ENCODE measurements around the gene PICALM.
"Not testable (repeated sequence)": the region's sequence is repeated elsewhere in the genome, so short reads cannot be mapped to it uniquely, and the experiment has no call there.

Gene PICALM, protein sequence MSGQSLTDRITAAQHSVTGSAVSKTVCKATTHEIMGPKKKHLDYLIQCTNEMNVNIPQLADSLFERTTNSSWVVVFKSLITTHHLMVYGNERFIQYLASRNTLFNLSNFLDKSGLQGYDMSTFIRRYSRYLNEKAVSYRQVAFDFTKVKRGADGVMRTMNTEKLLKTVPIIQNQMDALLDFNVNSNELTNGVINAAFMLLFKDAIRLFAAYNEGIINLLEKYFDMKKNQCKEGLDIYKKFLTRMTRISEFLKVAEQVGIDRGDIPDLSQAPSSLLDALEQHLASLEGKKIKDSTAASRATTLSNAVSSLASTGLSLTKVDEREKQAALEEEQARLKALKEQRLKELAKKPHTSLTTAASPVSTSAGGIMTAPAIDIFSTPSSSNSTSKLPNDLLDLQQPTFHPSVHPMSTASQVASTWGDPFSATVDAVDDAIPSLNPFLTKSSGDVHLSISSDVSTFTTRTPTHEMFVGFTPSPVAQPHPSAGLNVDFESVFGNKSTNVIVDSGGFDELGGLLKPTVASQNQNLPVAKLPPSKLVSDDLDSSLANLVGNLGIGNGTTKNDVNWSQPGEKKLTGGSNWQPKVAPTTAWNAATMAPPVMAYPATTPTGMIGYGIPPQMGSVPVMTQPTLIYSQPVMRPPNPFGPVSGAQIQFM

GRCh38 chr11:86068951-86069407 is at the start of gene PICALM:
TSS of gene PICALM (minus strand) at chr11:86069084. CDS start at chr11:86068780, 304 bp downstream.
- Mint-ChIP-seq H3K27ac (peak within 1 kb of the TSS; percentile 94), H3K9me3 (no peaks in the 10 kb centered on the region), H3K4me3 (peak within 1 kb of the TSS; percentile 99), H3K27me3 (no peaks in the 10 kb centered on the region), H3K4me1 (peaks cover 33% of the 10 kb centered on the region), H3K36me3 (peaks cover 24% of the 10 kb centered on the region)
- DNase-seq: peak; percentile 98
- CTCF ChIA-PET: interaction anchor here (1.3 to 4.8 kb wide), 5 partner anchors 23 to 150 kb away, joined by 3 to 47 read pairs (median 6); no protein-coding TSS in a partner anchor

- CTCF ChIA-PET: no interaction called here
- Mint-ChIP-seq H3K9me3 (no peaks in the 10 kb centered on the region), H3K27ac (no peak overlapping the region), H3K36me3 (no peaks in the 10 kb centered on the region), H3K4me3 (no peak overlapping the region), H3K27me3 (no peaks in the 10 kb centered on the region), H3K4me1 (peaks cover 16% of the 10 kb centered on the region)
- no peak for DNase-seq
Observed at GRCh38 chr11:86118253-86118652, 49.4 kb upstream of the PICALM start.

DNA sequence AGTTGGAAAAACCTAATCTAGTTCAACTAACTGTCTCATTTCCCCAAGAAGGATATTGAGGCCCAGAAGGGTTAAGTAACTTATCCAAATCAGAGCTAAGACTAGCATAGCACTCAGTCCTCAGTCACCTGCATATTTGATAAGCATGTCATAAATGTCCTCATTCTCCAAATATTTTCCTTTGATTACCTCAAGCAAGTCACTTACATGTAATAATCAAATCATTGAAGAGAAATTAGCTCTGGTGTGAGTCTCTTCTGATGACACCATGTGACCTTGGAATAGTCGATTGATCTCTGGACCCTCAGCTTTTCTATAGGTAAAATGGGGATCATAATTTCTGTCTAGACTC is 48.8 kb upstream of the PICALM start:
- CTCF ChIA-PET: no interaction called here
- Mint-ChIP-seq H3K36me3 (no peaks in the 10 kb centered on the region), H3K27me3 (no peaks in the 10 kb centered on the region), H3K9me3 (no peaks in the 10 kb centered on the region), H3K4me1 (peaks cover 16% of the 10 kb centered on the region), H3K27ac (no peak overlapping the region), H3K4me3 (no peak overlapping the region)
- no peak for DNase-seq

DNA sequence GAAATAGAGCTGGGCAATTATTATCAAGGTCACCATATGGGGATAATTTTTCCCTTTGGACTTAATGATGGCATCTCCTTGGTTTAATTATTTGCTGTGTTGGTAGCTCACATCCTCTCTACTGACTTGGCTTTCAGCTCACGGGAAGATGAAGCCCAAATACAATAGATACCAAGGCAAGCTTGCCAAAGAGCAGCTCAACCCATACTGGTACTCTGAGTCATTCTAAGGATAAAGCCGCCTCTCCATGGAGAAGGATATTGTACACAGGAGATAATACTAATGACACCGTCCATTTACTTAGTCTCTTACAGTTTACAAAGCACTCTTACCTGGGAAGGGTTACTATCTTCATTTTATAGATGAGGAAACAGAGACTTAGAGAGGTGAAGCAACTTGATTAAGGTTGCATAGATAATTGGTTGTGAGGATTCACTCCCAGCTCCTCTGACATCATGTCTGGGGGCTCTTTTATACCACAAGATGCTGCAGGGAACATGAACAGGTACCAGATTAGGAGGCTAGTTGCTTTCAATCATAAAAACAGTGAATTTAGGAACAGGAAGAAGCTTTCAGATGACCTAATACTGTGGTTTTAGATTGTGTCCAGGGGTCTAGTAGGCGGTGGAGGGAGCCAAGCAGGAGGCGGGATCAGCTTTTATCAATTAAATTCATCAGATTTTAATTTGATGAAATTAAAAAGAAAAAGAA is 48.3 kb upstream of the PICALM start:
- Mint-ChIP-seq H3K4me3 (no peak overlapping the region), H3K4me1 (peaks cover 16% of the 10 kb centered on the region), H3K9me3 (no peaks in the 10 kb centered on the region), H3K36me3 (no peaks in the 10 kb centered on the region), H3K27me3 (no peaks in the 10 kb centered on the region), H3K27ac (no peak overlapping the region)
- DNase-seq: no peak
- CTCF ChIA-PET: interaction anchor here (1.1 kb wide), 1 partner anchor 75 kb away, joined by 4 read pairs; no protein-coding TSS in a partner anchor

DNA sequence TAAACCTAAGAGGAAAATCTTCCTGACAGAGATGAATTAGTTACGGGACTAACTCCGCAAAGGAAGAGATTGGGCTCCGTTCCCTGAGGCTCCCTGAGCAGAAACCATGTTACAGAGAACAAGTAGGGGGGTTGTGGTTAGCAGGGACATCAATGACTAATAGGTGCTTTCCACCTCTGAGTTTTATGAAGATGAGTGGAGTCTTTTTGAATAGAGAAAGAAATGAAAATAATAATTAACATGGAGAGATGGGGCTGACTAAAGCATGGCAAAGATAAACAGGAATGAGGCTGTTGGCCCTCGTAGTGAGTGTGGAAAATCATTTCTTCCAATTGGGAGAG is 47.5 kb upstream of the PICALM start:
- no peak overlapping the region for H3K27ac Mint-ChIP-seq
- H3K4me1 Mint-ChIP-seq: peaks cover 16% of the 10 kb centered on the region
- CTCF ChIA-PET: interaction anchor here (1.1 kb wide), 1 partner anchor 74 kb away, joined by 4 read pairs; no protein-coding TSS in a partner anchor
- no peaks in the 10 kb centered on the region for H3K9me3 Mint-ChIP-seq
- no peak for DNase-seq
- no peaks in the 10 kb centered on the region for H3K27me3 Mint-ChIP-seq
- H3K4me3 Mint-ChIP-seq: no peak overlapping the region
- H3K36me3 Mint-ChIP-seq: no peaks in the 10 kb centered on the region

- CTCF ChIA-PET: interaction anchor here (1.1 kb wide), 1 partner anchor 74 kb away, joined by 4 read pairs; no protein-coding TSS in a partner anchor
Observed at GRCh38 chr11:86115542-86116385, 46.9 kb upstream of the PICALM start.

DNA sequence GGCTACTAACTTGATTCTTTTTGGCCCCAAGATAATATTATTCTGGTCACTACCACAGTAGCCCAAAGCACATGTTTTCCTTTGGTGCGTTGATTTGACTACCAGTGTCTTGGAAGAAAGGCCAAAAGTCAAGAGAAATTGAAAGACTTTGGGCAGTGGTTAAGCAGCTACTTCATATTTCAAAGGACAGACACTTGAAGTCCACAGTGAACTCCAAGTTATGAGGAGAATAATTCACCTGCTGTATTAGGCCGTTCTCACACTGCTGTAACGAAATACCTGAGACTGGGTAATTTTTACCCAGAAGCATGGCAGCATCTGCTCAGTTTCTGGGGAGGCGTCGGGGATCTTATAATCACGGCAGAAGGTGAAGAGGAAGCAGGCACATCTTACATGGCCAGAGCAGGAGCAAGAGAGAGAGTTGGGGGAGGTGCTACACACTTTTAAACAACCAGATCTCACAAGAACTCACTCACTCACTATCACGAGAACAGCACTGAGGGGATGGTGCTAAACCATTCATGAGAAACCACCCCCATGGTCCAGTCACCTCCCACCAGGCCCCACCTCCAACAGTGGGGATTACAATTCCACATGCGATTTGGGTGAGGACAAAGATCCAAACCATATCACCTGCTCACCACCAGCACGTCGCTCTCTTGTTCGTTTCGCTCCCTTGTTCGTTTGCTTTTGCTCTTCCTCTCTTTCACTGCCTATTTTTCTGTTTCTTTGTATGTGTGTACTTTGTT is 40.2 kb upstream of the PICALM start:
- Mint-ChIP-seq H3K27me3 (peaks cover 3% of the 10 kb centered on the region), H3K4me3 (no peak overlapping the region), H3K27ac (no peak overlapping the region), H3K36me3 (no peaks in the 10 kb centered on the region), H3K9me3 (no peaks in the 10 kb centered on the region), H3K4me1 (no peaks in the 10 kb centered on the region)
- no peak for DNase-seq
- CTCF ChIA-PET: interaction anchor here (1.3 kb wide), 1 partner anchor 68 kb away, joined by 3 read pairs; no protein-coding TSS in a partner anchor

More at GRCh38 chr11:86115542-86116385, 46.9 kb upstream of the PICALM start:
- H3K27me3 Mint-ChIP-seq: no peaks in the 10 kb centered on the region
- H3K36me3 Mint-ChIP-seq: no peaks in the 10 kb centered on the region
- DNase-seq: no peak
- peaks cover 16% of the 10 kb centered on the region for H3K4me1 Mint-ChIP-seq
- no peak overlapping the region for H3K4me3 Mint-ChIP-seq
- H3K9me3 Mint-ChIP-seq: no peaks in the 10 kb centered on the region
- no peak overlapping the region for H3K27ac Mint-ChIP-seq

GRCh38 chr11:86108191-86108590 is 39.3 kb upstream of the PICALM start:
- Mint-ChIP-seq H3K4me3 (no peak overlapping the region), H3K36me3 (no peaks in the 10 kb centered on the region), H3K4me1 (no peaks in the 10 kb centered on the region), H3K9me3 (no peaks in the 10 kb centered on the region), H3K27ac (no peak overlapping the region), H3K27me3 (peaks cover 6% of the 10 kb centered on the region)
- DNase-seq: no peak
- CTCF ChIA-PET: interaction anchor here (1.3 kb wide), 1 partner anchor 67 kb away, joined by 3 read pairs; no protein-coding TSS in a partner anchor

DNA sequence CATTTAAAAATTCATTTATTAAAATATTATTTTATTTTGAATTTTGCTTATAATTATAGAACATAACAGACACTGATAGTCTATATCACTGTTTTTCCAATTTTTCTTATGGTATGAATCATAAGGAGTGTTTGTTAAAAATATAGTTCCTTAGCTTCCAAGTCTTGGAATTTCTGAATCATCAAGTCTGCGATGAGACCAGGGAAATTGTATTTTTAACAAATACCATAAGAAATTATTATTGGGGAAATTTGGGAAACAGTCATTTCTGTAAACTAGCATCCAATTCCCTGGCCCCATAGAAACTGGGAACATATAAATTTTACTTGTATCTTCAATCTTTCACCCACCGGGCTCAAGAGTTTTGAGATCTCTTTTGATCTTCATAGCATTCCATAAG is 38.0 kb upstream of the PICALM start:
- H3K27ac Mint-ChIP-seq: no peak overlapping the region
- CTCF ChIA-PET: no interaction called here
- H3K27me3 Mint-ChIP-seq: peaks cover 6% of the 10 kb centered on the region
- no peaks in the 10 kb centered on the region for H3K36me3 Mint-ChIP-seq
- H3K4me3 Mint-ChIP-seq: no peak overlapping the region
- no peaks in the 10 kb centered on the region for H3K9me3 Mint-ChIP-seq
- no peak for DNase-seq
- H3K4me1 Mint-ChIP-seq: no peaks in the 10 kb centered on the region

- H3K9me3 Mint-ChIP-seq, H3K36me3 Mint-ChIP-seq, CTCF ChIA-PET, H3K4me1 Mint-ChIP-seq, H3K4me3 Mint-ChIP-seq, DNase-seq, H3K27me3 Mint-ChIP-seq, H3K27ac Mint-ChIP-seq: not testable (repeated sequence)
Observed at GRCh38 chr11:86106031-86106430, 37.1 kb upstream of the PICALM start.

DNA sequence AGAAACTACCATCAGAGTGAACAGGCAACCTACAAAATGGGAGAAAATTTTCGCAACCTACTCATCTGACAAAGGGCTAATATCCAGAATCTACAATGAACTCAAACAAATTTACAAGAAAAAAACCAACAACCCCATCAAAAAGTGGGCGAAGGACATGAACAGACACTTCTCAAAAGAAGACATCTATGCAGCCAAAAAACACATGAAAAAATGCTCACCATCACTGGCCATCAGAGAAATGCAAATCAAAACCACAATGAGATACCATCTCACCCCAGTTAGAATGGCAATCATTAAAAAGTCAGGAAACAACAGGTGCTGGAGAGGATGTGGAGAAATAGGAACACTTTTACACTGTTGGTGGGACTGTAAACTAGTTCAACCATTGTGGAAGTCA is 36.7 kb upstream of the PICALM start:
- H3K36me3 Mint-ChIP-seq, CTCF ChIA-PET, H3K4me3 Mint-ChIP-seq, DNase-seq, H3K4me1 Mint-ChIP-seq, H3K27ac Mint-ChIP-seq, H3K27me3 Mint-ChIP-seq, H3K9me3 Mint-ChIP-seq: not testable (repeated sequence)

DNA sequence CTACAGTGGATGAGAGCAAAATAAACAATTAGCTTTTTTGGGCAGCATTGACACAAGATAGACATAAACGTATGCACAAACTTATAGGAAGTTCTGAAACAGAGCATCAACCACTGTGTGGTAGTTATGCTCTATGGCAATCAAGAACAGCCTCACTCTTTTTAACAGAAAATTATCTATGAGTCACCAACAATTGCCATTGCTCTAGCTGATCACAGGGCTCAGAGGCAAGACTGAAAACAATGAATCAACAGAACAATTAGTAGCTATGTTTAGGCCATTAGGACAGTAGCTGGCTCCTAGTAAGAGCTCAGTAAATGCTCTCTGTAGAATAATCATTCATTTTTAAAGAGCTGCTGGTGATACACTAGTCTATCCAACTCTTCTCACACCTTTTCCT is 34.9 kb upstream of the PICALM start:
- H3K27ac Mint-ChIP-seq: no peak overlapping the region
- H3K27me3 Mint-ChIP-seq: peaks cover 6% of the 10 kb centered on the region
- no peak overlapping the region for H3K4me3 Mint-ChIP-seq
- H3K9me3 Mint-ChIP-seq: no peaks in the 10 kb centered on the region
- no peak for DNase-seq
- CTCF ChIA-PET: interaction anchor here (1.0 to 1.3 kb wide), 2 partner anchors 73 to 90 kb away, joined by 3 to 4 read pairs; no protein-coding TSS in a partner anchor
- no peaks in the 10 kb centered on the region for H3K36me3 Mint-ChIP-seq
- H3K4me1 Mint-ChIP-seq: no peaks in the 10 kb centered on the region

- no peak for DNase-seq
- no peaks in the 10 kb centered on the region for H3K9me3 Mint-ChIP-seq
- no peak overlapping the region for H3K4me3 Mint-ChIP-seq
- H3K4me1 Mint-ChIP-seq: no peaks in the 10 kb centered on the region
- CTCF ChIA-PET: interaction anchor here (1.0 kb wide), 1 partner anchor 15 kb away, joined by 3 read pairs; no protein-coding TSS in a partner anchor
- no peak overlapping the region for H3K27ac Mint-ChIP-seq
- H3K36me3 Mint-ChIP-seq: no peaks in the 10 kb centered on the region
- H3K27me3 Mint-ChIP-seq: peaks cover 6% of the 10 kb centered on the region
Observed at GRCh38 chr11:86101941-86102407, 33.1 kb upstream of the PICALM start.
